Measurements from ENCODE around the gene PATJ.
"Not testable (repeated sequence)": the region's sequence is repeated elsewhere in the genome, so short reads cannot be mapped to it uniquely, and the experiment has no call there.

Gene PATJ

DNA sequence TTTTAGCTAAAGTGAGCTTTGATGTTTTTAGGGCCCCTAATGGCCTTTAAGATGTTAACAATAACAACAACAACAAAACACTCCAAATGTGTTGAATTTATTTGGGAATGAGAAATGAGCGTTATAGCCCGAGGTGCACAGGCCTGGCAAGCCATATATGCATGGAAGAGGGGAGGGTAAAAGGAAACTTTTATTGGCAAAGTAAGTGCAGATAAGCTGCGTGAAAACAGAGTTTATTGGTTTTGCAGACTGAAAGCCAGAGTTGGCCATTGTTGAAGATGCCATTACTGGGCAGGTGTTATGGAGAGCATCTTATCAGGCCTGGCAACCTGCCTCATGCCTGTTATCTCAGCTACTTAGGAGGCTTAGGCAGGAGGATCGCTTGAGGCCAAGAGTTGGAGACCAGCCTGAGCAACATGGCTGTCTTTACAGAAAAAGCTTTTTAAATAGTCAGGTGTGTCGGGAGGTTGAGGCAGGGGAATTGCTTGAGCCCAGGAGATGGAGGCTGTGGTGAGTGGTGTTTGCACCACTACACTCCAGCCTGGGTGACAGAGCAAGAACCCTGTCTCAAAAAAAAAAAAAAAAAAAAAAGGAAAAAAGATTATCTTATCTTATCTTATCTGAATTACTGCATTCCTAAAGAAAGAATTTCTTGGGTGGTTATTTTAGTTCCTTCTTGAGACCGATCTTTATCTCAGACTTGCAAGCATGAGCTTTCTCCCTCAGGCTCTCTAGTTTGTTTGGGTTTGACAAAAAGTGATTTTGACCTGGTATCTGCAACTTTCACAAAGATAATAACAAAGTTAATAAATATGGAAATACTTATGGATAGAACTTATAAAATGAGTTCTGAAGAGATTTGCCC lies 1.7 kb downstream of the PATJ start:
- no peak for DNase-seq (ENCODE audit: low read depth)

- no peak for DNase-seq (ENCODE audit: low read depth)
These were observed 4.5 kb downstream of the PATJ start for GRCh38 chr1:61746813-61747212.

DNA sequence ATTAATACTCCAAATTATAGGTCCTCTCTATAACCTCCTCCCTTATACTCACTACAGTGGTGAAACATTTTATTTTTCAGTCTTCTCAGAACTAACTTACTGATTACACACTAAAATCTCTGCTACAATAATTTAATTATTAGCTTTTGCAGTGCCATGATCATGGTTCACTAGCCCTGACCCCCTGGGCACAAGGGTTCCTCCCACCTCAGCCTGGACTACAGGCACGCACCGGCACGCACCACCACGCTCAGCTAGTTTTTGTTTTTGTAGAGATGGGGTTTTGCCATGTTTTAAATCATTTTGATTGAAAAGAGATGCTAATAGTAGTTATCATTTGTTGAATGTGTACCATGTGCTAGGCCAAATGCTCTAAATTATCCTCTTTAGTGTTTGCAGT lies 6.3 kb downstream of the PATJ start:
- DNase-seq (ENCODE audit: low read depth) = no peak

DNA sequence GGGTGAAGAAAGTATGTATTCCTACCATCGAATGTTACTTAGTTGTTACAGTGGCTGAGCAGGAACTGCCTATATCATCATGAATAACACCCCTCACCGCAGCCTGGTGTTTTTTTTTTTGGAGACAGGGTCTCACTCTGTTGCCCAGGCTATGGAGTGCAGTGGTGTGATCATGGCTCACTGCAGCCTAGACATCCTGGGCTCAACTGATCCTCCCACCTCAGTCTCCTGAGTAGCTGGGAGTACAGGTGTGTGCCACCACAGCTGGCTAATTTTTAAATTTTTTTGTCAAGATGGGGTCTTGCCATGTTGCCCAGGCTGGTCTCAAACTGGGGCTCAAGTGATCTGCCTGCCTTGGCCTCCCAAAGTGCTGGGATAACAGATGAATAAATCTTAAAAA lies 7.3 kb downstream of the PATJ start:
- no peak for DNase-seq (ENCODE audit: low read depth)

- no peak for DNase-seq (ENCODE audit: low read depth)
These were observed 10.7 kb downstream of the PATJ start for GRCh38 chr1:61752921-61753389.

DNA sequence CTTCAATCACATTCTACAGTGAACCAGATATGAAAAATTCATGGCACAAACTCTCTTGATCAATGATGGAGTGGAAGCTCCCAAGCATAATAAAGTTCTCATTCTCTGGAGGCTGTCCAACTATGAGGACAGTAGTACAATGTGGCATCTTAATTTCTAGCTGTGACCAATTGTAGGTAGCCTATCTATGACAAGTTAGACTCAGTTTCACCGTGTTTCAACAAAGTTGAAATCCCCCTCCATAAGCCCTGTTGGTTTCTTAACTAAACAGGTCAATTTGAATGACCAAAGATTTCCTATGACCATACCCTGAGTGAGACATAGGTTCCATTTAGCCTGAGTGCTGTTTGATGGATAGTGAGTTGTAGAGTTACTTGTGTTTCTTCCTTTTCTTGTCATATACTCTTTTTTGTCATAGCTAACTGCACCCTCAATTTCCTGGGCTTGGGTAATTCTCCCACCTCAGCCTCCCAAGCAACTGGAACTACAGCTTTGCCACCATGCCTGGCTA lies 11.8 kb downstream of the PATJ start:
- DNase-seq (ENCODE audit: low read depth) = no peak

DNA sequence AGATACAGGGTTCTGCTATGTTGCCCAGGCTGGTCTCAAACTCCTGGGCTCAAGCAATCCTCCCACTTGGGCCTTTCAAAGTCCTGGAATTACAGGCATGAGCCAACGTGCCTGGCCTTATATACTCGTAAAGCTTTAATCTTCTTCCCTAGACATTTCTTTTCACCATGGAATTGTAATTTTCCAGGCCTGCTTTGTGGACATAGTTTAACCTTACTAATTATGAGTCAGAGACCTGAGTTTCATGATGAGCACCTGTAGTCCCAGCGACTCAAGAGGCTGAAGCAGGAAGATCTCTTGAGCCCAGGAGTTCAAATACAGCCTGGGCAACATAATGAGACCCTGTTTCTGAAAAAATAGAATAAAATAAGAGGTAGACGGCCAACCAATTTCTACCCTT lies 12.3 kb downstream of the PATJ start:
- no peak for DNase-seq (ENCODE audit: low read depth)

DNA sequence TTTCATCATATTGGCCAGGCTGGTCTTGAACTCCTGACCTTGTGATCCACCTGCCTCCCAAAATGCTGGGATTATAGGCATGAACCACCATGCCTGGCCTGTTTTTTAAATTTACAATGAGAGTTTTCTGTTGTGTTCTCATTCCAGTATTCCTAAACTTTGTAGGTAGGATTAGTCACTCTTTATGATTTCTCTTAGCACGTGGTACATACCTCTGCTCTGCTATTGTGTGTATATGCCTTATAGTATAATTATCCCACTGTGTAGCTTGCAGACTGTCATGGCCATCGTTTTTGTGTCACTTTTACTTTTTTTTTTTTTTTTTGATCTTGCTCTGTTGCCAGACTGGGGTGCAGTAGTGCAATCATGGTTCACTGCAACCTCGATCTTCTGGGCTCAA lies 14.5 kb downstream of the PATJ start:
- DNase-seq (ENCODE audit: low read depth) = no peak

- DNase-seq (ENCODE audit: low read depth) = peak; percentile 28
These were observed 15.7 kb downstream of the PATJ start for GRCh38 chr1:61757950-61758349.

- DNase-seq (ENCODE audit: low read depth) = no peak
These were observed 27.9 kb downstream of the PATJ start for GRCh38 chr1:61770131-61770530.

DNA sequence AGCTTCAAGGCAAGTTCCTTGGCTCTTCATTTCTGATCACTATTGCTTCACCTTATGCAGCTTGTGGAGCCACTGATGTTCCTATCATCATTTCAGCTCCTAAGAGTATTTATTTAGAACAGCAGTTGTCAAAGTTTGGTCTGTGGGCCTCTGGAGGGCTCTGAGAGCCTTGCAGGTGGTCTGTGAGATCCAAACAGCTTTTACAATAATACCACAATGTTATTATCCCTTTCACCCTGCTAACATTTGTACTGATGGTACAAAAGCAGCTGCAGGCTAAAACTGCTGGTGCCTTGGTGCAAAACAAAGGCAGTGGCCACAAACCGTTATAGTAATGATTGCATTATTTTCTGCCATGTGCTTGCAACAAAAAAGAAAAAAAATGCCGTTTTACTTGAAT lies 33.8 kb downstream of the PATJ start:
- DNase-seq (ENCODE audit: low read depth) = no peak

GRCh38 chr1:61779231-61779630 lies 37.0 kb downstream of the PATJ start:
- DNase-seq (ENCODE audit: low read depth) = no peak

DNA sequence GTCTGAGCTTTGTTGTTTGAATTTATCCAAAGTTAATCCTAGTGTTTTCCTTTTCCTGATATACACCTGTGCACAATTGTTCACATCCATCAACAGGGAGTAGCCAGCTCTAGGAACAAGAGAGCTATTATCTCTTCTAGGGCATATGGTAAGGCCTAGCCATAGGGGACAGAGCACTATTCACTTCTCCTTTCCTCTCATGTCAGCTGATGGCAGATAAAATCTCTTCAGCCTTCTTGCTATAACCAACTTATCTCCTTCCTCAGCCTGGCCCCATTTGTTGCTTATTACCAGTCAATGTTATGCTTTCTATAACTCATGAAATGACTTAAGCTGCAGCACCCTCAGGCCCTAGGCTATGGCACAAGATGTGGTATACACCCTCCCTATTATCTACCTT lies 38.9 kb downstream of the PATJ start:
- no peak for DNase-seq (ENCODE audit: low read depth)

- no peak for DNase-seq (ENCODE audit: low read depth)
These were observed 40.5 kb downstream of the PATJ start for GRCh38 chr1:61782771-61783170.

DNA sequence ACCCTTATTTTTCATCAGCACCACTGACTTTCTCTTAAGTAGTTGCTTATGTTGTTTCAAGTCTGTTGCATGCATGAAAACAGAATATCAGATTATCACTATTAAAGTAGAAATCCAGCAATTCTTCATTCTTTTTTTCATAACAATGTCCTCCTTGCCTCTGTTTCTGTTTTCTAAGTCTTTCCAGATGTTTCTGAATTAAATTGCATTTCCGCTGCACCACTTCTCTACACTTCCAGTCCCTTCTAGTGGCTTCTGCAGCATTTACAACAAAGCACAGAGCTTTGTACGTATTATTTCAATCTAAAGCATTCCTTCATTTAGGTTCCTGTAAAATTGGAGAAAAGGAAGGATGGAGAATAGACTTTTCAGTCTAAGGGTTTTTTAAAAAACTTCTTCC lies 42.4 kb downstream of the PATJ start:
- no peak for DNase-seq (ENCODE audit: low read depth)

DNA sequence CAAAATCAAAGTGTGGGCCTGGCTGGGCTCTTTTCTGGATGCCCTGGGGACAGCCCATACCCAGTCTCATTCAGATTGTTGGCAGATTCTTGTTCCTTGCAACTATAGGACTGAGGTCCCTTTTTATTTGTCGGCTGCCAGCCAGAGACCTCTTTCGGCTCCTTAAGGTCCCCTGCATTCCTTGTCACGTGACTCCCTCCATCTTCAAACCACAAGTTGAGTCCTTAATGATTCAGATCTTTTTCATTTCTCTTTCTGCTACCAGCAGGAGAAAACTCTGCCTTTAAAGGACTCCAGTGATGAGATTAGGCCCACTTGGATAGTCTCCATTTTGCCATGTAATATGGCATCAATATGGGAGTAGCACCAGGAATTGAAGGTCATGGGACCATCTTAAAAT lies 48.6 kb downstream of the PATJ start:
- no peak for DNase-seq (ENCODE audit: low read depth)

- peak; percentile 44 for DNase-seq (ENCODE audit: low read depth)
These were observed 54.9 kb downstream of the PATJ start for GRCh38 chr1:61797045-61797755.

DNA sequence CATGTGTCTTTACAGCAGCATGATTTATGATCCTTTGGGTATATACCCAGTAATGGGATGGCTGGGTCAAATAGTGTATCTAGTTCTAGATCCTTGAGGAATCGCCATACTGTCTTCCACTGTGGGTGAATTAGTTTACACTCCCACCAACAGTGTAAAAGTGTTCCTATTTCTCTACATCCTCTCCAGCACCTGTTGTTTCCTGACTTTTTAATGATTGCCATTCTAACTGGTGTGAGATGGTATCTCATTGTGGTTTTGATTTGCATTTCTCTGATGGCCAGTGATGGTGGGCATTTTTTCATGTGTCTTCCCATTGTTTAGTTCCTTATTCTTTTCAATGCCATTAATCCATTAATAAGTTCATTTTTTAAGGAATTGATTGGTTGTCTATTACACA lies 58.8 kb downstream of the PATJ start:
- not testable (repeated sequence) for DNase-seq (ENCODE audit: low read depth)

DNA sequence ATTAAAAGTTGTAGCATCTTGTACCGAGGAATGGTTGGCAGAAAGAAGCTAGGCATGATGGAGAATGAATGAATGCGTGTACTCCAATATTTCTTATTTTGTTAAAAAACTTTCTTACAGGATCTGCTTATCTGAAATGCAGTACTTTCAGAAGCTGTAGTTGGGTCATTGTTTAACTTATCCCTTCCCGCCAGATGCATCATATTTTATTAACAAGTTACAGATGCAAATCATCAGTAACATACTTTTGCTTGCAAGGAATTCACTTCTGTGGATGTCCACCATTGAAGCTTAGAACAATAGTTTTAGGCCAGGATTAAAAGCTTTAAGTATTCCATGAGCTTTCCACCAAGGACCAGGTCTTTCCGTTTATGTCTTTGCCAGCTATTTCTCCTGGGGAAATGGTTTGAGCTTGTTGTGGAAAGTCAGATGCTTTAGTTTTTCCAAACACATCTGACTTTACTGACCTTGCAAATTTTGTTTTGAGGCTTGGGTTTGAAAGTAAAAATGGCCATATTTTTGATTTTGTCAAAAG lies 65.4 kb downstream of the PATJ start:
- DNase-seq (ENCODE audit: low read depth) = no peak

DNA sequence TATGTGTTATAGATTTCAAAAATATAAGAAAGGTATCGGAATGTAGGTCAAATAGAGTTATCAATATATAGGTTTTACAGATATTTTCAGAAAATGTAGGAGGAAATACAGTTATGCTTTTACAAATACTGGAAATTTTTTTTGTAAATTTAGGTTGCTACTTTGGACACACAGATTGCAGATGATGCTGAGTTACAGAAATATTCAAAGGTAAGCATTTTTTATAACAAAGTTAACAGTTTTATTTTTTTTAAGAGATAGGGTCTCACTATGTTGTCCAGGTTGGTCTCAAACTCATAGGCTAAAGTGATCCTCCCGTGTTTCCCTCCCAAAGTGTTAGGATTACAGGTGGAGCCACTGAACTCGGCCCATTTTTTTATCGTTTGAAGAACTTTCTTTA lies 66.0 kb downstream of the PATJ start:
- DNase-seq (ENCODE audit: low read depth) = no peak

- peak; percentile 19 for DNase-seq (ENCODE audit: low read depth)
These were observed 66.7 kb downstream of the PATJ start for GRCh38 chr1:61808968-61809367.

- DNase-seq (ENCODE audit: low read depth) = no peak
These were observed 70.6 kb downstream of the PATJ start for GRCh38 chr1:61812916-61813315.

- DNase-seq (ENCODE audit: low read depth) = no peak
These were observed 73.9 kb downstream of the PATJ start for GRCh38 chr1:61816191-61816590.

Data from non-pigmented ciliary epithelial cell (primary cell).